ACC112 (cell line): ENCODE data around the gene ZNF417.
"Not testable (repeated sequence)": the region's sequence is repeated elsewhere in the genome, so short reads cannot be mapped to it uniquely, and the experiment has no call there.

ENCODE experiments used
- H2AFZ ChIP-seq: fragments of 200-600 bp; sonication (generic); one replicate; pipeline ENCODE4 v1.6.0; 2017; ENCODE audit warnings: antibody characterized with exemption, low read length; ENCODE audit not compliant: unreplicated experiment
- H3K27ac ChIP-seq: fragments of 200-600 bp; sonication (generic); 2 replicates; pipeline ENCODE4 v1.5.1; 2014; ENCODE audit warnings: low read depth, mild to moderate bottlenecking, antibody characterized with exemption, low read length, moderate library complexity
- H3K27me3 ChIP-seq: fragments of 200-600 bp; sonication (generic); 2 replicates; pipeline ENCODE4 v1.6.1; 2014; ENCODE audit warnings: mild to moderate bottlenecking, antibody characterized with exemption, low read length, moderate library complexity, mixed read lengths; ENCODE audit not compliant: insufficient read depth
- H3K36me3 ChIP-seq: fragments of 200-600 bp; sonication (generic); 2 replicates; pipeline ENCODE4 v1.6.1; 2016; ENCODE audit warnings: mild to moderate bottlenecking, antibody characterized with exemption, low read length, moderate library complexity, mixed read lengths; ENCODE audit not compliant: insufficient read depth
- H3K4me1 ChIP-seq: fragments of 200-600 bp; sonication (generic); one replicate; pipeline ENCODE4 v1.6.1; 2016; ENCODE audit warnings: low read length, mixed read lengths; ENCODE audit not compliant: insufficient read depth, unreplicated experiment, control insufficient read depth
- H3K4me3 ChIP-seq: fragments of 200-600 bp; sonication (generic); 2 replicates; pipeline ENCODE4 v1.5.1; 2014; ENCODE audit warnings: mild to moderate bottlenecking, low read depth, low read length
- H3K79me2 ChIP-seq: fragments of 200-600 bp; sonication (generic); one replicate; pipeline ENCODE4 v1.6.0; 2016; ENCODE audit warnings: low read length; ENCODE audit not compliant: control insufficient read depth, unreplicated experiment, insufficient read depth

The ZNF417 gene

GRCh38 chr19:57916168-57916995 is at the start of gene ZNF417:
Gene ZNF417 (minus strand): TSS chr19:57916592. CDS start chr19:57916411, 181 bp downstream.
- not testable (repeated sequence) for H3K4me1 ChIP-seq, H3K27me3 ChIP-seq, H2AFZ ChIP-seq
- Histone ChIP-seq H3K79me2 (peaks cover 24% of the 10 kb centered on the region), H3K4me3 (peak within 1 kb of the TSS; percentile 97), H3K27ac (peak within 1 kb of the TSS; percentile 9; the same call in 1 of the 2 replicates), H3K36me3 (peaks cover 10% of the 10 kb centered on the region; the same call in 1 of the 2 replicates)

GRCh38 chr19:57964761-57965160 is 48.4 kb upstream of the ZNF417 start:
- no peak overlapping the region for H2AFZ ChIP-seq
- H3K27ac ChIP-seq = no peak overlapping the region
- no peaks in the 10 kb centered on the region for H3K79me2 ChIP-seq
- no peak overlapping the region for H3K4me3 ChIP-seq
- no peaks in the 10 kb centered on the region for H3K36me3 ChIP-seq
- no peaks in the 10 kb centered on the region for H3K27me3 ChIP-seq
- H3K4me1 ChIP-seq = no peaks in the 10 kb centered on the region

- Histone ChIP-seq H3K79me2 (no peaks in the 10 kb centered on the region), H3K27ac (no peak overlapping the region), H3K36me3 (no peaks in the 10 kb centered on the region), H3K4me3 (no peak overlapping the region), H3K4me1 (no peaks in the 10 kb centered on the region), H2AFZ (no peak overlapping the region), H3K27me3 (no peaks in the 10 kb centered on the region)
These were observed 45.4 kb upstream of the ZNF417 start for GRCh38 chr19:57961785-57962184.

GRCh38 chr19:57954996-57955395 is 38.6 kb upstream of the ZNF417 start:
- H3K36me3 ChIP-seq = no peaks in the 10 kb centered on the region
- H3K27me3 ChIP-seq = no peaks in the 10 kb centered on the region
- no peak overlapping the region for H3K4me3 ChIP-seq
- H3K27ac ChIP-seq = no peak overlapping the region
- no peaks in the 10 kb centered on the region for H3K79me2 ChIP-seq
- H3K4me1 ChIP-seq = no peaks in the 10 kb centered on the region
- no peak overlapping the region for H2AFZ ChIP-seq

- Histone ChIP-seq H3K4me1 (no peaks in the 10 kb centered on the region), H3K4me3 (no peak overlapping the region), H2AFZ (no peak overlapping the region), H3K27ac (no peak overlapping the region), H3K27me3 (no peaks in the 10 kb centered on the region), H3K36me3 (no peaks in the 10 kb centered on the region), H3K79me2 (peaks cover 26% of the 10 kb centered on the region)
These were observed 33.3 kb upstream of the ZNF417 start for GRCh38 chr19:57949702-57950101.

GRCh38 chr19:57949296-57949695 is 32.9 kb upstream of the ZNF417 start:
- Histone ChIP-seq H3K27ac (no peak overlapping the region), H3K27me3 (no peaks in the 10 kb centered on the region), H3K4me1 (no peaks in the 10 kb centered on the region), H3K36me3 (no peaks in the 10 kb centered on the region), H3K4me3 (no peak overlapping the region), H3K79me2 (peaks cover 28% of the 10 kb centered on the region), H2AFZ (no peak overlapping the region)

GRCh38 chr19:57947419-57948134 is 31.2 kb upstream of the ZNF417 start, which contains the start of gene ZNF256:
Gene ZNF256 (minus strand): TSS chr19:57947706. CDS start chr19:57947474, 232 bp downstream.
- Histone ChIP-seq H2AFZ (peak within 1 kb of the TSS; percentile 50), H3K27ac (peak within 1 kb of the TSS; percentile 70), H3K4me1 (no peaks in the 10 kb centered on the region), H3K4me3 (peak within 1 kb of the TSS; percentile 89), H3K27me3 (no peaks in the 10 kb centered on the region), H3K79me2 (peaks cover 42% of the 10 kb centered on the region), H3K36me3 (peaks cover 16% of the 10 kb centered on the region)

- peak overlapping the region; percentile 32 for H2AFZ ChIP-seq
- H3K36me3 ChIP-seq = peaks cover 21% of the 10 kb centered on the region
- H3K4me1 ChIP-seq = no peaks in the 10 kb centered on the region
- peak overlapping the region; percentile 89 for H3K4me3 ChIP-seq
- H3K27ac ChIP-seq = peak overlapping the region; percentile 70; the same call in 1 of the 2 replicates
- no peaks in the 10 kb centered on the region for H3K27me3 ChIP-seq
- H3K79me2 ChIP-seq = peaks cover 44% of the 10 kb centered on the region
These were observed 30.7 kb upstream of the ZNF417 start for GRCh38 chr19:57947088-57947418.

GRCh38 chr19:57946316-57946715 is 29.9 kb upstream of the ZNF417 start:
- H3K27ac ChIP-seq = no peak overlapping the region
- no peaks in the 10 kb centered on the region for H3K27me3 ChIP-seq
- H3K36me3 ChIP-seq = peaks cover 29% of the 10 kb centered on the region
- H3K79me2 ChIP-seq = peaks cover 44% of the 10 kb centered on the region
- H3K4me3 ChIP-seq = peak overlapping the region; percentile 89
- H2AFZ ChIP-seq = no peak overlapping the region
- no peaks in the 10 kb centered on the region for H3K4me1 ChIP-seq

- H3K27me3 ChIP-seq = no peaks in the 10 kb centered on the region
- H3K79me2 ChIP-seq = peaks cover 37% of the 10 kb centered on the region
- H3K4me3 ChIP-seq = no peak overlapping the region
- H3K4me1 ChIP-seq = no peaks in the 10 kb centered on the region
- H2AFZ ChIP-seq = no peak overlapping the region
- H3K36me3 ChIP-seq = peaks cover 37% of the 10 kb centered on the region
- H3K27ac ChIP-seq = no peak overlapping the region
These were observed 25.2 kb upstream of the ZNF417 start for GRCh38 chr19:57941593-57941992.
